ENCODE measurements around the gene ZNF865. TPM values are rescaled to one million over a fixed set of nuclear protein-coding genes. Genes with fewer than 3 reads are reported as not detected.
A peak's percentile ranks its signal among the peaks of the same experiment; 100 is the strongest.

Gene ZNF865
- total RNA-seq, 1 experiment from 2014 or later: 21.7 TPM

DNA sequence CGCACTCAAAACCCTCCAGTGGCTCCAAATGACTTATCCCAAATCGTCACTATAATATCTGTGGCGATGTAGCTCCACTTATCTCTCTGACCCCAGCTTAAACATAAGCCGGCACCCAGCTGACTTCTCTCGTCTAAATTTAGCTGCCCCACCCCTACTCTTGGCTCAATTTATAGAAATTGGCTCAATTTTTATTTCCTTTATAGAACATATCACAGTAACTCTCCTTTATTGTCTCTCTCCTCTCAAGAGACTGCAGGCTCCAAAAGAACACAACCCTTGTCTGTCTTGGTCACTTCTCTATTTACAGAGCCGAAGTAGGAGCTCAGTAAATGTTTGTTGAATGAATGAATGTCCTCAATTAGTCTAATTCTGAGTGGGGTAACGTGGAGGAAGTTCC, 18.1 kb downstream of the ZNF865 start:
- TF ChIP-seq GABPB1 (CRISPR knock-in tag; IDR thresholded peaks at IDR 0.05) (no peak), ZNF232 (CRISPR knock-in tag; IDR thresholded peaks at IDR 0.05) (no peak), ZNF263 (CRISPR knock-in tag; IDR thresholded peaks at IDR 0.05; ENCODE audit: low read depth) (no peak), FOXK1 (CRISPR knock-in tag; IDR thresholded peaks at IDR 0.05) (no peak), ATF1 (CRISPR knock-in tag; IDR thresholded peaks at IDR 0.05) (no peak), ZBTB21 (CRISPR knock-in tag; IDR thresholded peaks at IDR 0.05; ENCODE audit: borderline replicate concordance) (no peak), TP53 (CRISPR knock-in tag; IDR thresholded peaks at IDR 0.05) (no peak), TEAD1 (CRISPR knock-in tag; IDR thresholded peaks at IDR 0.05) (no peak), NR1H2 (CRISPR knock-in tag; IDR thresholded peaks at IDR 0.05) (no peak), ZNF396 (CRISPR knock-in tag; IDR thresholded peaks at IDR 0.05; ENCODE audit: borderline replicate concordance) (no peak), NR2C2 (CRISPR knock-in tag; IDR thresholded peaks at IDR 0.05) (no peak), NFATC4 (CRISPR knock-in tag; IDR thresholded peaks at IDR 0.05) (no peak), TCF7 (CRISPR knock-in tag; IDR thresholded peaks at IDR 0.05; ENCODE audit: low read depth) (no peak), SMAD4 (CRISPR knock-in tag; IDR thresholded peaks at IDR 0.05) (no peak), ZNF423 (CRISPR knock-in tag; IDR thresholded peaks at IDR 0.05) (no peak)
- TF ChIP-seq, protein P1, sequence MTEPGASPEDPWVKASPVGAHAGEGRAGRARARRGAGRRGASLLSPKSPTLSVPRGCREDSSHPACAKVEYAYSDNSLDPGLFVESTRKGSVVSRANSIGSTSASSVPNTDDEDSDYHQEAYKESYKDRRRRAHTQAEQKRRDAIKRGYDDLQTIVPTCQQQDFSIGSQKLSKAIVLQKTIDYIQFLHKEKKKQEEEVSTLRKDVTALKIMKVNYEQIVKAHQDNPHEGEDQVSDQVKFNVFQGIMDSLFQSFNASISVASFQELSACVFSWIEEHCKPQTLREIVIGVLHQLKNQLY (CRISPR knock-in tag; IDR thresholded peaks at IDR 0.05): no peak
- TF ChIP-seq, protein P2, sequence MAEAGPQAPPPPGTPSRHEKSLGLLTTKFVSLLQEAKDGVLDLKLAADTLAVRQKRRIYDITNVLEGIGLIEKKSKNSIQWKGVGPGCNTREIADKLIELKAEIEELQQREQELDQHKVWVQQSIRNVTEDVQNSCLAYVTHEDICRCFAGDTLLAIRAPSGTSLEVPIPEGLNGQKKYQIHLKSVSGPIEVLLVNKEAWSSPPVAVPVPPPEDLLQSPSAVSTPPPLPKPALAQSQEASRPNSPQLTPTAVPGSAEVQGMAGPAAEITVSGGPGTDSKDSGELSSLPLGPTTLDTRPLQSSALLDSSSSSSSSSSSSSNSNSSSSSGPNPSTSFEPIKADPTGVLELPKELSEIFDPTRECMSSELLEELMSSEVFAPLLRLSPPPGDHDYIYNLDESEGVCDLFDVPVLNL (CRISPR knock-in tag; IDR thresholded peaks at IDR 0.05; ENCODE audit: borderline replicate concordance, low read depth): no peak
- TF ChIP-seq, protein P3, sequence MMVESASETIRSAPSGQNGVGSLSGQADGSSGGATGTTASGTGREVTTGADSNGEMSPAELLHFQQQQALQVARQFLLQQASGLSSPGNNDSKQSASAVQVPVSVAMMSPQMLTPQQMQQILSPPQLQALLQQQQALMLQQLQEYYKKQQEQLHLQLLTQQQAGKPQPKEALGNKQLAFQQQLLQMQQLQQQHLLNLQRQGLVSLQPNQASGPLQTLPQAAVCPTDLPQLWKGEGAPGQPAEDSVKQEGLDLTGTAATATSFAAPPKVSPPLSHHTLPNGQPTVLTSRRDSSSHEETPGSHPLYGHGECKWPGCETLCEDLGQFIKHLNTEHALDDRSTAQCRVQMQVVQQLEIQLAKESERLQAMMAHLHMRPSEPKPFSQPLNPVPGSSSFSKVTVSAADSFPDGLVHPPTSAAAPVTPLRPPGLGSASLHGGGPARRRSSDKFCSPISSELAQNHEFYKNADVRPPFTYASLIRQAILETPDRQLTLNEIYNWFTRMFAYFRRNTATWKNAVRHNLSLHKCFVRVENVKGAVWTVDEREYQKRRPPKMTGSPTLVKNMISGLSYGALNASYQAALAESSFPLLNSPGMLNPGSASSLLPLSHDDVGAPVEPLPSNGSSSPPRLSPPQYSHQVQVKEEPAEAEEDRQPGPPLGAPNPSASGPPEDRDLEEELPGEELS (CRISPR knock-in tag; IDR thresholded peaks at IDR 0.05): no peak
- TF ChIP-seq, protein P4, sequence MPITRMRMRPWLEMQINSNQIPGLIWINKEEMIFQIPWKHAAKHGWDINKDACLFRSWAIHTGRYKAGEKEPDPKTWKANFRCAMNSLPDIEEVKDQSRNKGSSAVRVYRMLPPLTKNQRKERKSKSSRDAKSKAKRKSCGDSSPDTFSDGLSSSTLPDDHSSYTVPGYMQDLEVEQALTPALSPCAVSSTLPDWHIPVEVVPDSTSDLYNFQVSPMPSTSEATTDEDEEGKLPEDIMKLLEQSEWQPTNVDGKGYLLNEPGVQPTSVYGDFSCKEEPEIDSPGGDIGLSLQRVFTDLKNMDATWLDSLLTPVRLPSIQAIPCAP (CRISPR knock-in tag; IDR thresholded peaks at IDR 0.05): no peak
- Mint-ChIP-seq H3K27me3 (ENCODE audit: low read depth) (peaks cover 17% of the 10 kb centered on the region), H3K36me3 (peaks cover 11% of the 10 kb centered on the region), H3K27ac (peak overlapping the region; percentile 11; the same call in 1 of the 2 replicates), H3K9me3 (0 out of 2 replicates have a peak, but pooled peaks cover 3% of the 10 kb centered on the region), H3K4me1 (peaks cover 15% of the 10 kb centered on the region), H3K4me3 (peak overlapping the region; percentile 76)
- DNase-seq (ENCODE audit: low spot score): no peak
- ChIA-PET CTCF (interaction anchor here (1.1 to 2.7 kb wide), 5 partner anchors 12 to 80 kb away, joined by 3 to 34 read pairs (median 9); partner anchors contain the start of genes FIZ1 and ZNF865), POLR2A (interaction anchor here (1.5 to 2.6 kb wide), 2 partner anchors 17 to 19 kb away, joined by 6 to 10 read pairs; no protein-coding TSS in a partner anchor)
- no peak for ATAC-seq

DNA sequence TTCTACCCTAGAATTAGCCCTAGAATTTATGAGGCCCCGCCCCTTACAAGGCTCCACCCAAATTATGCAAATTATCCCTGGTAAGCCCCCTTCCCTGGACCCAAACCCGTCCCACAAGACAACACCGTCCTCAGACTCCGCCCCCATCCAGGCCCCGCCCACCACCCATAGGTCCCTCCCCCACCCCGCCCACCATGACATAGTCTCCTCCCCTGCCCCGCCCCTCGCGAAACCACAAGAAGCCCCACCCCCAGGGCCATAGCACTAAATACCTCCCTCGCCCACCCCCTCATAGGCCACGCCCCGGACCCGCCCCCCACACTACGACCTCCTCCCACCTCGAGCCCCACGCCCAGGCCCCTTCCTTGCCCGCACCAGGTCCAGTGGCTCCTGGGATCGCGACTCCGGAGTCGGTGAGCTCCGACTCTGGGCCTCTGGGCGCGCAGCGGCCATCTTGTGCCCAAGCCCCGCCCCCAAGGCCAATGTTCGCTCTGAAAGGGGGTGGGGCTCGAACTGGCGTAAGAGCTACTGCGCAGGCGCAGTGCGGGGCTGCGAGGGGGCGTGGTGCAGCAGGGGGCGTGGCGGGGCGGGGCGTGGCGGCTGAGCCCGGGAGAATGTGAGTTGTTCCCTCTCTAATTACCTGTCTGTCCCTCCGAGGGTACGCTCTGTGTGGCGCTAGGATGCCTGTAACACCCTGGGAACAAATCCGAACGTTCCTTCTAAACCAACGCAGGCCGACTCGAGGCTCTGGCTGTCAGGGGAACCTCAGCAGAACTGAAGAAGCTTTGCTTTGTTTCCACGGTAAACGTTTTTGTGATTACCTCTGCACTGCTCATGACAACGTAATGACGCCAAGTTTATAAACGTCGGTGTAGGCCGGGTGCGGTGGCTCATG, 18.9 kb downstream of the ZNF865 start, which contains the start of gene ZNF784:
Gene ZNF784 (minus strand): TSS at position 458 of the 895 bp plus-strand sequence. CDS start 5 bp downstream, at position 453.
- CTCF ChIA-PET: interaction anchor here (0.5 to 2.7 kb wide), 27 partner anchors 8 to 784 kb away, joined by 3 to 34 read pairs (median 4); partner anchors contain the start of genes FIZ1, ISOC2, ZNF580 and ZNF865
- TF ChIP-seq, protein P1 (CRISPR knock-in tag; IDR thresholded peaks at IDR 0.05): no peak
- TF ChIP-seq MYBL2 (CRISPR knock-in tag; IDR thresholded peaks at IDR 0.05) (no peak), ZNF671 (CRISPR knock-in tag; IDR thresholded peaks at IDR 0.05) (no peak), TP53 (CRISPR knock-in tag; IDR thresholded peaks at IDR 0.05) (no peak), ZBTB21 (CRISPR knock-in tag; IDR thresholded peaks at IDR 0.05; ENCODE audit: borderline replicate concordance) (no peak), SP1 (CRISPR knock-in tag; conservative IDR thresholded peaks at IDR 0.05) (peak; percentile 79; the same call in 1 of the 2 replicates), NR3C1 (CRISPR knock-in tag; conservative IDR thresholded peaks at IDR 0.05; ENCODE audit: low read depth) (no peak)
- TF ChIP-seq, protein P5, sequence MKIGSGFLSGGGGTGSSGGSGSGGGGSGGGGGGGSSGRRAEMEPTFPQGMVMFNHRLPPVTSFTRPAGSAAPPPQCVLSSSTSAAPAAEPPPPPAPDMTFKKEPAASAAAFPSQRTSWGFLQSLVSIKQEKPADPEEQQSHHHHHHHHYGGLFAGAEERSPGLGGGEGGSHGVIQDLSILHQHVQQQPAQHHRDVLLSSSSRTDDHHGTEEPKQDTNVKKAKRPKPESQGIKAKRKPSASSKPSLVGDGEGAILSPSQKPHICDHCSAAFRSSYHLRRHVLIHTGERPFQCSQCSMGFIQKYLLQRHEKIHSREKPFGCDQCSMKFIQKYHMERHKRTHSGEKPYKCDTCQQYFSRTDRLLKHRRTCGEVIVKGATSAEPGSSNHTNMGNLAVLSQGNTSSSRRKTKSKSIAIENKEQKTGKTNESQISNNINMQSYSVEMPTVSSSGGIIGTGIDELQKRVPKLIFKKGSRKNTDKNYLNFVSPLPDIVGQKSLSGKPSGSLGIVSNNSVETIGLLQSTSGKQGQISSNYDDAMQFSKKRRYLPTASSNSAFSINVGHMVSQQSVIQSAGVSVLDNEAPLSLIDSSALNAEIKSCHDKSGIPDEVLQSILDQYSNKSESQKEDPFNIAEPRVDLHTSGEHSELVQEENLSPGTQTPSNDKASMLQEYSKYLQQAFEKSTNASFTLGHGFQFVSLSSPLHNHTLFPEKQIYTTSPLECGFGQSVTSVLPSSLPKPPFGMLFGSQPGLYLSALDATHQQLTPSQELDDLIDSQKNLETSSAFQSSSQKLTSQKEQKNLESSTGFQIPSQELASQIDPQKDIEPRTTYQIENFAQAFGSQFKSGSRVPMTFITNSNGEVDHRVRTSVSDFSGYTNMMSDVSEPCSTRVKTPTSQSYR (CRISPR knock-in tag; IDR thresholded peaks at IDR 0.05): no peak
- TF ChIP-seq, protein P6, sequence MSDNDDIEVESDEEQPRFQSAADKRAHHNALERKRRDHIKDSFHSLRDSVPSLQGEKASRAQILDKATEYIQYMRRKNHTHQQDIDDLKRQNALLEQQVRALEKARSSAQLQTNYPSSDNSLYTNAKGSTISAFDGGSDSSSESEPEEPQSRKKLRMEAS (CRISPR knock-in tag; IDR thresholded peaks at IDR 0.05): no peak
- peaks cover 18% of the 10 kb centered on the region for H3K27me3 Mint-ChIP-seq (ENCODE audit: low read depth)
- H3K36me3 Mint-ChIP-seq: peaks cover 11% of the 10 kb centered on the region
- ATAC-seq: peak; percentile 87
- H3K9me3 Mint-ChIP-seq: 0 out of 2 replicates have a peak, but pooled peaks cover 3% of the 10 kb centered on the region
- peak within 1 kb of the TSS; percentile 76 for H3K4me3 Mint-ChIP-seq
- peaks cover 15% of the 10 kb centered on the region for H3K4me1 Mint-ChIP-seq
- DNase-seq (ENCODE audit: low spot score): peak; percentile 92
- peak within 1 kb of the TSS; percentile 90 for H3K27ac Mint-ChIP-seq
- POLR2A ChIA-PET: interaction anchor here (0.7 to 2.6 kb wide), 7 partner anchors 8 to 148 kb away, joined by 3 to 12 read pairs (median 5); partner anchors contain the start of genes FIZ1 and ZNF628
